SU-DHL-6 (cell line): ENCODE measurements around the gene DSG3.

ENCODE experiments used
- EZH2phosphoT487 ChIP-seq: fragments of 200-600 bp; sonication (generic), shearing (Covaris generic); conservative IDR thresholded peaks from 2 replicates; pipeline ENCODE4 v1.6.1; 2018; ENCODE audit warnings: mild to moderate bottlenecking, antibody characterized with exemption, low read length, moderate library complexity, mixed read lengths
- TF ChIP-seq, protein P1 (sequence below): fragments of 200-600 bp; sonication (generic); IDR thresholded peaks from one replicate; pipeline ENCODE4 v1.5.1; 2017; ENCODE audit warnings: antibody characterized with exemption, mild to moderate bottlenecking, low read length, moderate library complexity; ENCODE audit not compliant: insufficient read depth, poor library complexity, severe bottlenecking

DNA sequence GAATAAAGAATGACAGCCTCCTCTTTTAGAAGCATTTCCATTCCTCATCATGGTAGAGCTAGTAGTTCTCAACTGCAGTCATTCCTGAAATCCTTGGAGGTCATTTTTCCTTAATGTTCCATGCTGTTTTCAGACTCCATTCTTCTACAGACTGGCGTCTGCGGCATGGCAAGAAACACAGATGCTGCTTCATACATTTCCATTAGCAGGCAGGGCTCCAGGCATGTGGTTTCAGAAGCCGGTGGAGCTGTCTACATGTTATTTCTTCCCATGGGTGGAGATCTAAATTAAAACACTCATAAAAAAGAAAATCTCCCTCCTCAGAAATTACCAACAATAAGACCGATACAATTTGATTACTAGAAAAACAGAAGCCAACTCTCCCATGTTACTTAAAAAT, 6.0 kb upstream of the DSG3 start:
- TF ChIP-seq, protein P1, sequence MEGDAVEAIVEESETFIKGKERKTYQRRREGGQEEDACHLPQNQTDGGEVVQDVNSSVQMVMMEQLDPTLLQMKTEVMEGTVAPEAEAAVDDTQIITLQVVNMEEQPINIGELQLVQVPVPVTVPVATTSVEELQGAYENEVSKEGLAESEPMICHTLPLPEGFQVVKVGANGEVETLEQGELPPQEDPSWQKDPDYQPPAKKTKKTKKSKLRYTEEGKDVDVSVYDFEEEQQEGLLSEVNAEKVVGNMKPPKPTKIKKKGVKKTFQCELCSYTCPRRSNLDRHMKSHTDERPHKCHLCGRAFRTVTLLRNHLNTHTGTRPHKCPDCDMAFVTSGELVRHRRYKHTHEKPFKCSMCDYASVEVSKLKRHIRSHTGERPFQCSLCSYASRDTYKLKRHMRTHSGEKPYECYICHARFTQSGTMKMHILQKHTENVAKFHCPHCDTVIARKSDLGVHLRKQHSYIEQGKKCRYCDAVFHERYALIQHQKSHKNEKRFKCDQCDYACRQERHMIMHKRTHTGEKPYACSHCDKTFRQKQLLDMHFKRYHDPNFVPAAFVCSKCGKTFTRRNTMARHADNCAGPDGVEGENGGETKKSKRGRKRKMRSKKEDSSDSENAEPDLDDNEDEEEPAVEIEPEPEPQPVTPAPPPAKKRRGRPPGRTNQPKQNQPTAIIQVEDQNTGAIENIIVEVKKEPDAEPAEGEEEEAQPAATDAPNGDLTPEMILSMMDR = no peak
- no peak for TF ChIP-seq EZH2phosphoT487
